GM20431 (cell line): Measurements from ENCODE around the gene CCDC88C.

Source experiments
- in situ Hi-C: fragments of 300-500 bp; cut with MseI, MboI; formaldehyde crosslinking; loops from one replicate; pipeline ENCODE4 v1.15.0; 2020; ENCODE audit warnings: low sequenced_read_pairs; ENCODE audit not compliant: unreplicated experiment

The CCDC88C gene

GRCh38 chr14:91351512-91351862 lies 66.1 kb downstream of the CCDC88C start:
- in situ Hi-C loops = no loop called here

GRCh38 chr14:91350813-91351511 lies 66.7 kb downstream of the CCDC88C start:
- in situ Hi-C loops = no loop called here

- in situ Hi-C loops = no loop called here
These were observed 67.2 kb downstream of the CCDC88C start for GRCh38 chr14:91350483-91350812.

GRCh38 chr14:91349481-91350074 lies 68.0 kb downstream of the CCDC88C start:
- in situ Hi-C loops = no loop called here

- in situ Hi-C loops = no loop called here
These were observed 68.7 kb downstream of the CCDC88C start for GRCh38 chr14:91348845-91349465.

- in situ Hi-C loops = no loop called here
These were observed 70.8 kb downstream of the CCDC88C start for GRCh38 chr14:91346838-91347173.

GRCh38 chr14:91344096-91344495 lies 73.5 kb downstream of the CCDC88C start:
- in situ Hi-C loops = no loop called here

- in situ Hi-C loops = no loop called here
These were observed 74.6 kb downstream of the CCDC88C start for GRCh38 chr14:91343051-91343450.

- in situ Hi-C loops = no loop called here
These were observed 75.3 kb downstream of the CCDC88C start for GRCh38 chr14:91342206-91342760.

- in situ Hi-C loops = no loop called here
These were observed 75.9 kb downstream of the CCDC88C start for GRCh38 chr14:91341751-91342154.

GRCh38 chr14:91341334-91341733 lies 76.3 kb downstream of the CCDC88C start:
- in situ Hi-C loops = no loop called here

GRCh38 chr14:91339671-91340369 lies 77.8 kb downstream of the CCDC88C start:
- in situ Hi-C loops = no loop called here

GRCh38 chr14:91339076-91339475 lies 78.5 kb downstream of the CCDC88C start:
- in situ Hi-C loops = no loop called here

- in situ Hi-C loops = no loop called here
These were observed 79.2 kb downstream of the CCDC88C start for GRCh38 chr14:91338379-91338778.

- in situ Hi-C loops = no loop called here
These were observed 79.8 kb downstream of the CCDC88C start for GRCh38 chr14:91337699-91338335.

GRCh38 chr14:91336093-91336450 lies 81.5 kb downstream of the CCDC88C start:
- in situ Hi-C loops = no loop called here

GRCh38 chr14:91335191-91336092 lies 82.2 kb downstream of the CCDC88C start:
- in situ Hi-C loops = no loop called here

GRCh38 chr14:91333650-91334039 lies 84.0 kb downstream of the CCDC88C start:
- in situ Hi-C loops = no loop called here

GRCh38 chr14:91332986-91333649 lies 84.5 kb downstream of the CCDC88C start:
- in situ Hi-C loops = no loop called here
